ENCODE measurements around the gene PTPN2.

- TF ChIP-seq POLR2AphosphoS5 (IDR thresholded peaks at IDR 0.05) (no peak), CTCF (IDR thresholded peaks at IDR 0.05; ENCODE audit: poor library complexity, severe bottlenecking) (no peak), SMC3 (conservative IDR thresholded peaks at IDR 0.05; ENCODE audit: poor library complexity) (no peak), REST (IDR thresholded peaks at IDR 0.05; ENCODE audit: borderline replicate concordance) (no peak)
These were observed 43.7 kb downstream of the PTPN2 start for GRCh38 chr18:12840382-12840781.

Data from neural cell (in vitro differentiated cells).